G401.6 (cell line): Measurements from ENCODE around the gene TBC1D10A.
A peak's percentile ranks its signal among the peaks of the same experiment; 100 is the strongest.

Experiments used
- FAIRE-seq: peaks from 2 replicates; lab custom pipeline; 2012; peaks lifted over from hg19 to GRCh38; lab: Jason Lieb, UNC

The TBC1D10A gene

DNA sequence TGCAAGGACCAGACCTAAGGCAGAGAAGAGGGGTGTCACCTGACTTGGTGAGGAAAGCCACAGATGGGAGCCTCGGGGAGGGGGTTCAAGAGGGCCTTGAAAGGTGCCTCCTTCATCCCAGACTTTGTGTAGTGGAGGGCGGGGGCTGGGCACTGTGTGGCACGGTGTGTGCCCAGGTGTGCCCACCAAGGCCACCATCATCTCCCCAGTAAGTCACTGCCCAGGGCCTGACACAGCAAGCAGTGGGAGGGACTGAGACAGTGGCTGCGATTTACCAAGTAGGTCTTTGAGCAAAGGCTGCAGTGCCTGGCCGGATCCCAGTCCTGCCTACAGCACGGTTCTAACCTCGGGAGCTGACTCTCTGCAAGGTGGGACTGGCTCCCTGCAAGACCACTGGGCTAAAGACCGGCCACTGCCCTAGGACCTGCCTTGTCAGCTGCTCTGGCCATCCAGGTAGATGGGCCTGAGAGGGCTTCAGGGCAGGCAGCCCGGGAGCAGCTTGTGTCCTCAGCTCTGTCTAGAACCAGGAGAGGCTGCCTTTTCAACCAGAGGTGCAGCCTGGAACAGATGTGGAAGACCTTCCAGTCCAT lies 61.5 kb downstream of the TBC1D10A start:
- FAIRE-seq: no peak

DNA sequence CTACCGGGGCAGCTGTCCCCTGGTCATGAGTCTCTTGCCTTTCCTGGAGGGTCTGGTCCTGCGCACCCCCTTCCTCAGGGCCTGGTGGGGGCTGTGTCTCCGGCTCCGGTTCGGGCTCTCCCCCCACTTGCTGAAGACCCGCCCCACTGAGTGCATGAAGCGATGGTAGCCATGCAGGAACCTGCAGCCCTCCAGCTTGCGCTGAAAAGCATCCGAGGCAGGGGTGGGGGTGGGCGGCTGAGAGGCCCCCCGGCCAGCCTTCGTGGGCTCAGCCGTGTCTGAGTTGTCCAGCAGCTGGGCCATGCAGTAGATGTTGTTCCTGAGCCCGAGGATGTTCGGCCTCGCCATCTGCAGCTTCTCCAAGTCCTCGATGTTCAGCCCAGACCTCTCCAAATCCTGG lies 62.9 kb downstream of the TBC1D10A start:
- no peak for FAIRE-seq

DNA sequence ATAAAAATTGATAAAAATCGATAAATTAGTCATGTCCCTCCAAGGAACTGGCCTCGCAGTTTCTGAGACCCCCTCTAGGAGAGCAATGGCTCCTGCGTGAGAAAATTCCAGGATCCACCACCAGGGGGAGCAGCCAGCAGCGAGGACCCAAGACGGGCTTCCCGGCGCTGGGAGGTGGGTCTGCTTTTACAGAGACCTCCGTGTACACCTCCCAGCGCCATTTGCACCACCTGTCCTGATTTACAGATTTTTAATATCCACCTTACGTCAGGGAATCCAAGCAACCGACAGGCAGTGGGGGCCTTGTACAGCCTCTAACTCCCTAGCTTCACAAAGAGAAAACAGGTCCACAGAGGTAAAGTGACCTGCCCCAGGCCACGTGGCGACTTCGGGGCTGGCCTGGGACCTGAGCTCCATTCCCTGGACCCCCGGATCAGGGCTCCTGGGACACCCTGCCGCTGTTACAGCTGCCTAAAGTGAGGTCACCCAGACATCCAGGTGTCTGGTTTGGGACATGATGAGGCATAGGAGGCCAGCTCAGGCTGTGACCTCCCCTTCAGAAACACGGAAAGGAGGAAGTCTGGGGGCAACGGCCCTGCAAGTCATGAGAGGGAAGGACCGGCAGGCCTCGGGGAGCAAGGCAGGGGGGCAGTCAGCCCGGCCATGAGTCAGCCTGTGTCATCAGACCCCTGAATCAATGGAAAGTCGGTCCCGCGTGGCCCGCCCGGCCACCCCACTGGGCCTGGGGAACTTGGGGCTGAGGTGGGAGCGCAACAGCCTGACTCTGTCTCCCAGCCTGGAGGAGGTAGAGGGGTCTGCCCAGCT lies 63.6 kb downstream of the TBC1D10A start:
- peak; percentile 66 for FAIRE-seq

DNA sequence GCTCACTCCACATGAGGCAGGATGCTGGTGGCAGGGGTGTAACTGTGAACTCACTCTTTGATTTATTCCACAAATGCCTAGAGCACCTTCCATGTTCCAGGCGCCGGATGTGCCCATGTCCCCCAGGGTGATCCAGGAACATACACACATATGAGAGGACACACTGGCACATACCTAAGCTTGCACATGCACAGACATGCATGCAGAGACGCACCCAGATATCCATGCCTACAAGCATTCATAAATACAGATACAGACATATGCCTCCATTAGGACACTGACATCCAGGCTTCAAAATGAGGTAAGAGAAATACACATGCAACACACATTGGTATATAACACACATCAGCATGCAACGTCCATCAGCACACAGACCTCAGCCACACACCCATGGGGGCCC lies 64.6 kb downstream of the TBC1D10A start:
- FAIRE-seq: no peak

DNA sequence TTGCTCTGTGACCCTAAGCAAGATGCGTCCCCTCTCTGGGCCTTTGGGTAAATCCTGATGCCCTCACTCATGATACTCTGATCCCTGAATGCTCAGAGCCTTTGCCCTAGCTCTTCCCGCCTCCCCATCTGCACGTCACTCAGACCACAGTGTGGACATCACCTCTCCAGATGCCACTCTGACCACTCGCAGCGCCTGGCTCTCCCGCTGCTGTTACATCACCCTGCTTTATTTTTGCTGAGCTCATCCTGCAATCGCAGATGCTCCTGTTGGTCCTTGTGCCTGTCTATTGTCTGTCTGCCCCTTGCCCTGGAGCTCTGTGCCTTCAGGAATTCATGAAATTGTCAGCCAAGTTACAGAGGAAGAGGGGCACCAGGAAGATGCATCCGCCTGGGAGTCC lies 65.6 kb downstream of the TBC1D10A start:
- no peak for FAIRE-seq

DNA sequence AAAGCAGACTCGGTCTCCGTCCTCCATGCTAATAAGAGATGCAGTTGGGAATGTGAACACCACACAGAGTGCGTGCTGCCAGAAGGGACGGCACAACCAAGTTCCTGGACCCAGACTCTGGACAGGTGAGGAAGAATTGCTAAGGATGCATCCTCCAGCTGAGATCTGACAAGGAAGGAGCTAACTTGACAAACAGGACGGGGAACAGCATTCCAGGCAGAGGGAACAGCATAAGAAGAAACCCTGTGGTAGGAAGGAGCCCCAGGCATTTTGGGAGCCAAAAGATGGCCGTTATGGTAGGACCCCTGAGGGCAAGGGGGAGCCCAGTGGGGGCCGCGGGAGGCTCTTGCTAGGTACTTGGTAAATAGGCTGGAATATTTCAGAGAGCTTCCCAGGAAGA lies 66.1 kb downstream of the TBC1D10A start:
- FAIRE-seq: no peak

DNA sequence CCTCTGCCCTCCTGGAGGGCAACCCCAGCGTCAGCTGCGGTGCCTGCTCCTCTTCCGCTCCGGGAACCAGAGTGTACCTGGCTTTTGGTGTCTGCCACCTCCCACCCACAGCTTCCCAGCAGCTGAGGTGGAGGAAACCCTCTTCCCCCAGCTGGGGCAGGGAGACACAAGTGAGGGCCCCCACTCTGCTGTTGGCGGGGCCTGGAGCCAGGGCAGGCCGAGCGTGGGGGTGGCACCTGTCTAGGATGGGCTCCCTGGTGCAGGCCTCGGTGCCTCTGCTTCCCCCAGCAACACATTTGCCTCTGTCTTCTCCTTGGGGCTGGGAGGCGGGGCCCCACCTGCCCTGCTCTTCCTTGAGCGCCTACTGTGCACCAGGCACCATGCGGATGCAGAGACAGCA lies 66.5 kb downstream of the TBC1D10A start:
- FAIRE-seq: no peak

DNA sequence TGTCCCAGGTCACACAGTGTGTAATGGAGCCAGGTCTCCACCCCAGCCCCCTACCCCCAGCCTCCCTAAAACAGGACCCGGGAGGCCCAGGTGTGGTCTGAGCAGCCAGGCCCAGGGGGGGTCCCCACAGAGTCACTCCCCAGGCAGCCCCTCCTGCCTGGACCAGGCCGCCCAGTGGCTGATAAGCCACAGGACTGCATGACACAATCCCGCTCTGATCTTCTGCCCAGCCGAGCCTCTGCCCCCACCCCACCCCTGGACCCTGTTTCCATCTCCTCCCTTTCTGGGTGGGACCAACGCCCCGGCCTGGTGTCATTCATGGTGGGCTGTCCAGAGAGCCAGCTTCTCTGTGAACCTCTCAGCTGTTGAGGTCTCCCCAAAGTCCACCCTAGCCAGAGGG lies 72.4 kb downstream of the TBC1D10A start:
- FAIRE-seq: no peak

DNA sequence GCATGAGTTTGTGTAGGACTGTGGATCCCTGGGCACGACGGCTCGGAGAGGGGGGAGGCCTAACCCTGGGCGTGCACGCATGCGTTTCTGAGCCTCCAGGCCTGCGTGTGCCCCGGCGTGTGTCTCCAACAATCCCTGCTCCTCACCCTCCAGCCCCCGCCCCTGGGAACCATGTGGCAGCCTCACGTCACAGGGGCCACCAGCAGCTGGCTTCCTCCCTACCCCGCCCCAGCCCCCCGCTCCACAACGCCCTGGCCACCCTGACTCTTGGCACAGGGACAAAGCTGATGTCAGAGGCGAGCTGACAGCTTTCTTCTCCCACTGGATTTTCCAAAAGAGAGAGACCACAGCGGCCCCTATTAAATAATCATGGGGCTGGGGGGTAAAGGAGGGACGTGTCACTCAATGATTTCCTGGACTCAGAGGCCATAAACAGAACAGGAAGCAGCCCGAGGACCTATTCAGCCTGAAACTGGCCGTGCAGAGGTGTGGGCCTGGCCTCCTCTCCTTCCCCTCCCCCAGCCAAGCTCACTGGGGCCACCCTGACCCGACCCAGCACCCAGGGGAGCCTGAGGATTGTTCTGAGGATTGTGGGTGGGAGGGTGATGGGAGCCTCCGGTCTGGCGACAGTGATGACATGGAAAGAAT lies 73.4 kb downstream of the TBC1D10A start:
- no peak for FAIRE-seq

DNA sequence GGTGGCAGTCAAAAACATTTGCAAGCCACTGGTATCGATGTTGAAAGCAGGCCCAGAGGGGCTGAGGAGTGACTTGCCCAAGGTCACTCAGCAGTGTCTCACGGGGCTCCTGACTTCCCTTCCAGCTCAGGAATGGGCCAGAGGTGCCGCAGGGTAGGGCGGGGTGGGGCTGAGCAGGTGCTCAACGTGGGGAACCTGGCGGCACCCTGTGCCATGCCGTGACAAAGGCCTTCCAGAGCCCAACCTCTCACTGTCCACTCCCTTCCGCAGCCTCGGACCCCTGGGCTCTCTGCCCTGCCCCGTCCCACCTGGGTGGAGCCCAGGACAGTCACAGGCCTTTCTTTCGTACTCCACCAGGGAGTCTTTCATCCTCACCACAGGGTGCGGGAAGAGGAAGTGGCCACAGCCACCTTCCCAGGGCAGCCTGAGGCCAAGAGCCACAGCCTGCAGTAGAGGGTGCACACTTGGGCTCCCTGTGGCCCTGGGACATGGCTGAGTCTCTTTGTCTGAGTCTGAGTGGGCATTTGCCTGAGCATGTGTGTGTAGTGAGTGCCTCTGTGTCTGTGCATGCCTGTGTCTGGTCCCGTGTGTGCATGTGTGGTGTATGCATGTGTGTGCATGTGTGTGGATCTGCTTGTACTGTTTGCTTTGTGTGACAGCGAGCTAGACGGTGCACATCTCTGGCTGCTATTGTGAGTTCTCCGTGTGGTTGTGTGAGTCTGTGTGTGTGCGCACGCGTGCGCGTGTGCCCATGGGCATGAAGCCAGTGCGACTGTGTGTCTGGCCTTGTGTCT lies 74.1 kb downstream of the TBC1D10A start:
- no peak for FAIRE-seq

DNA sequence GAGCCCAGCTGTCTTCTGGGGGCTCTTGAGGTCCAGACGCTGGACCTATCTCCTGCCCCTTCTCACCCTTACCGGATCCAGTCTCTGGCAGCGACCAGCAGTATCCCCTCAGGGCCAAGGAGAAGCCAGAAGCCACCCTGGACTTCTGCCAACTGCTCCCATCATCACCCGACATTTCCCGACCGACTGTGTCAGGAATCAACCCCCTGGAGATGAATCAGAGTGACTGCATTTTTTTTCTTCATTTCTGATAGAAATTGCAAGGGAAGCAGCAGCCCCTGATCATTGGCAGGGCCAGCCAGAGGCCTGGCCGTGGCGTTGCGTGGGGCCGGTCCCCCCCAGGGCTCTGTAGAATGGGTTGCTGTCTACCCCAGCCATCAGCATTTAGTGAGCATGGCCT lies 75.0 kb downstream of the TBC1D10A start:
- no peak for FAIRE-seq

DNA sequence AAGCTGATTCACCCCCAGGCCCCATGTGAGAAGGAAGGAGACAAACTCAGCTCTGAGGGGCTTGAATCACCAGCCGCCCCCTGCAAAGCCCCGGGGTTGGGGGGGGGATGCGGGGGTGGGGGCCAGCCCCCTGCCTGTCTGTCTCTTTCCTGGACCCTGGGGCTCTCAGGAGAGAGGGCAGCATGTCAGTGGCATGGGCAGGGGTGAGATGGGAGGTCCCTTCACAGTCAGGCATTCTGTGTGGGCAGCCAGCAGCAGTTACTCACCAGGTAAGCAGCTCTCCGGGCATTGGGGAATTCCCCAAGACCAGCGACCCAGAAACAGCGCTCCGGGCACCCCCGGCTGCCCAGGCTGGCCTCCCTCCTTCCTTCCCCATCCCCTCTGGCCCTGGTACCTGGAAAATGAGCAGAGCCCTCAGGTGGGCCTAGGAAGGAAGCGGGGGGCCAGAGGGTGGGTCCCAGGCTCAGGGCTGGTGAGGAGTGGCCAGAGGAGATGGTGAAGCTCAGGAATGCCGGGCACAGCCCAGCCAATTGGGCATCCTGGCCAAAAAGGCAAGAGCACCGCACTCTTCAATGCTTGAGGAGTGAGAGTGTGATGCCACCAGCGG lies 76.0 kb downstream of the TBC1D10A start:
- FAIRE-seq: peak; percentile 11

DNA sequence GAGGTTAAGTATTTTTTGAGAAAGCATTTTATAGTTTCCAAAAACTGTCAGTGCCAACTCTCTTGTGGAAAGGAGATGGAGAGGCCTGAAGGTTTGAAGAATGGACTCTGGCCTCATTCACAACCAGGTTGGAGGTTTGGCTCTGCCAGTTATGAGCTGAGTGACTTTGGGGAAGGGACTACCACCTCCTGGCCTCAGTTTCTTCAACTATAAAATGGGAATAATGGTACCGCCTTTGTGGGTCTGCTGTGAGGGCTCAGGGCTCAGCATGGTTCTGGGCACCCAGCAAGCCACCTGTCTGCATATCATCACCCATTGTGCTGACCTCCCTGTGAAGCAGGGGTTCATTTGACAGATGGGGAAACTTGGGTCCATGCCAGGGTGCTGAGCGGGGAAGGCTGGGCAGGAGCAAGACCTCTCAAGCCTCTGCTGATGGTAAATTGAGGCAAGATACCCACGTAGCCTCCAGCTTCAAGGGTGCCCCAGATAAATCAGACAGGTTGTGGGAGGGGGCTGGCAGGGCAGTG lies 76.6 kb downstream of the TBC1D10A start:
- peak; percentile 53 for FAIRE-seq

DNA sequence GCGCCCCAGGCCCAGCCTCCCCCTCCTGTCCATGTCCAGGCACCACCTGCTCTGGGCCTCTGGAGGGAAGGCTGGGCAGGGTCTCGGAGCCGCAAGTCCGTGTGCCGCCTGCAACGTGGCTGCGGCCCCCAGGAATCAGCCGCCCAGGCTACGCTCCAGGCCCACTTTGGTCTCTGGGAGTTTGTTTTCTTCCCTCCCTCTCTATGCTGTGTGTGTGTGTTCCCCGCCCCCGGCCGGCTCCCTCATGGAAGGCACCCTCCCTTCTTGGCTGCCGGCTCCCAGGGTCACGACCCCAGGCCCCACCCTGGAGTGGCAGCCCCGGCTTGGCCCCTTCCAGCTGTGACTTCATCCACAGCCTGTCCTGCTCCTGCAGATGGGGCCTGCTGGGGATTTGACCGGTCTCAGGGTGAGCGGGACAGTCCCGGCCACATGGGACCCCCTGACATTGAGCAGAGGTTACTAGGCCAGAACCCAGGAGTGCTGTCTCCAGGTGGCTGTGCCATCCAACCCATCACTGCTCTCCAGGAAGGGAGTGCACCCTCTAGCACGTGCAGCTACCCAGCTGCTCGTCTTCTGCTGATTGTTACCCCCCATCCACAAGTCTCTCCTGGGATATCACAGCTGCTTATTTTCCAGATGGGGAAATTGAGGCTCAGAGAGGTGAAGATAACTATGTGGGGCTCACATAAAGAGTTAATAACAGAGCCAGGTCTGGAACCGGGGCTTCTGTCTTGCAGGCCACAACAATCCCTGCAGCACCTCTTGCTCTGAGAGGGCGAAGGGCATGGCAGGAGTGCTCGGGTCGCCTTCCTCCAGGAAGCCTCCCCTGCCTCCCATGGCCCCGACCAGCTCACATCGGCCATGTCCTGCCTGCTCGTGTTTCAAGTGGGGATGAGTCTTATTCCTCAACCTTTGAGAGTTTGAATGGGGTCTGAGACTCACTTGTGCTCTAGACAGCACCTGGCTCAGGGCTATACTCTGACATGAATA lies 77.4 kb downstream of the TBC1D10A start:
- no peak for FAIRE-seq

DNA sequence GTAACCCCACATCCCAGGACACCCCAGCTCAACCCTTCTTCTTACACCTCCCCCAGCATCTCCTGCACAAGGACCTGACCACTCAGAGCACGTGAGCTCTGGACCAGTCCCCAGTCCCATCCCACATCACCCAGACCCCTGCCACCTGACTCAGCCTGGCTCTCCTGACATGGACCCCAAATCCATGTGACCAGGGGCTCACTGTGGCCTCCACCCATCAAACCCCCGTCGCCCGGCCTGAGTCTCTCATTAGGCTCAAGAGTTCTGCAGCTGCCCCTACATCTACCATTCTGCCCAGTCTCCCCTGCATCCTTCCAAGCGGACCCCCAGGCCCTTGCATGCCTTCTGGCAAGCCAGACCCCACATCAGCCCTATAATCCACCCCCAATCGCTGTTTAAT lies 78.3 kb downstream of the TBC1D10A start:
- FAIRE-seq: no peak

DNA sequence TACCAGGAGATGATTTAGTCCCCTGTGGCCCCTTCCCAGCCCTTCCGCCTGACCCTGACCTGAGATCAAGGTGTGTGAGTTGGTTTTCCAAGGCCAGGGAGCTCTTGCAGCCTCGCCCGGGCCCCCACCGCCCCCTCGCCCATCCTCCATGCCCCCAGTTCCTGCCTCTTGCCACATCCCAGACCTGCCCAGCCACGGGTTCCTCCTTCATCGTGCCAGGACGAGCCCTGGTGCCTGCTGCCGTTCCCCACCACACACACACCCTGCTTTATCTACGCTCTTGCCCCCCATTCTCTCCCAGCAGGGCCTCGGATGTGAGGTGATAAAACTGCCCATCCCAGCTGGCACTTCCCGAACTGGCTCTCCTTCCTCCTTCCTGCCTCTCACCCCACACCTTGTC lies 78.8 kb downstream of the TBC1D10A start:
- no peak for FAIRE-seq

DNA sequence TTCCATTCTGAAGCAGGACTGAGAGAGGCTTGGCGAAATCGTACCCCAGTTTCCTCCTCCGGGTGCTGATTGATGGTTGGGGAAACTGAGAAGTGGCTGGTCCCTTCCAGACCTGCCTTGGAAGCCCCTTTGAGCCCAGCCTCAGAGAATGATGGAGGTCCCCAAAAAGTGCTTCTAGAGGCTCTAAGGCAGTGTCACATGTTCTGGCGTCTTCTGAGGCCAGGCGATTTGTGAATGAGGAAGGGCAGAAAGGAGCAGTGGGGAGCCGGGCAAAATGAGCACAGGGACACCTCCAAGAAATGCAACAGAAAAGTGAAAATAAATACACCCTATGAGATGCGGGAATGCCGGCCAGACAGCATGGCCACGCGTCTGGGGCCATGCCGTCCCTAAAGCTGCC lies 79.2 kb downstream of the TBC1D10A start:
- no peak for FAIRE-seq

DNA sequence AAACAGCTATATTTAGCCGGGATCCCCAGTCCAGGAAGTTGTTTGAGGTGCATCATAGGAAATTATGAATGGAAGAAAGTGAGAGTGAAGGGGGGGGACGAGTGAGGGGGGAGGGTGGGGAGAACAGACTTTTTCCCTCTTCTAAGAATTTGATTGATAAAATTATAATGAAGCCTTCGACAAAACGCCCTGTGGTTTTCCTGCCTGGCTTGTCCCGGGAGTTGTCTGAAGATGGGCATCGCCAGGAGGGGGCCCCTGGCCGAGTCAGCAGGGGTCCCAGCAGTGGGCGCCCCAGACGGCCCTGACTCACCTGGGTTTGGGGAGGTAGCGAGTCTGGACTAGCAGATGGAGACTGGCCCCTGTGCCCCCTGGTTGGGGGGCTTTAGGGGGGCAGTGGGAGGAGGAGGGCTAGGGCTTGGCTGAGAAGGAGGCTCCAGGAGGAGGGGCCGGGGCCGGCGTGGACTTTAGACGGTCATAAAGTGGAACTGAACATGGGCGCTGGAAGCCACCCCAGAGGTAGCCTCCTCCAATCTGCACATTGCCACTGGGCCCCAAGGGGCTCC lies 79.8 kb downstream of the TBC1D10A start:
- peak; percentile 76 for FAIRE-seq

DNA sequence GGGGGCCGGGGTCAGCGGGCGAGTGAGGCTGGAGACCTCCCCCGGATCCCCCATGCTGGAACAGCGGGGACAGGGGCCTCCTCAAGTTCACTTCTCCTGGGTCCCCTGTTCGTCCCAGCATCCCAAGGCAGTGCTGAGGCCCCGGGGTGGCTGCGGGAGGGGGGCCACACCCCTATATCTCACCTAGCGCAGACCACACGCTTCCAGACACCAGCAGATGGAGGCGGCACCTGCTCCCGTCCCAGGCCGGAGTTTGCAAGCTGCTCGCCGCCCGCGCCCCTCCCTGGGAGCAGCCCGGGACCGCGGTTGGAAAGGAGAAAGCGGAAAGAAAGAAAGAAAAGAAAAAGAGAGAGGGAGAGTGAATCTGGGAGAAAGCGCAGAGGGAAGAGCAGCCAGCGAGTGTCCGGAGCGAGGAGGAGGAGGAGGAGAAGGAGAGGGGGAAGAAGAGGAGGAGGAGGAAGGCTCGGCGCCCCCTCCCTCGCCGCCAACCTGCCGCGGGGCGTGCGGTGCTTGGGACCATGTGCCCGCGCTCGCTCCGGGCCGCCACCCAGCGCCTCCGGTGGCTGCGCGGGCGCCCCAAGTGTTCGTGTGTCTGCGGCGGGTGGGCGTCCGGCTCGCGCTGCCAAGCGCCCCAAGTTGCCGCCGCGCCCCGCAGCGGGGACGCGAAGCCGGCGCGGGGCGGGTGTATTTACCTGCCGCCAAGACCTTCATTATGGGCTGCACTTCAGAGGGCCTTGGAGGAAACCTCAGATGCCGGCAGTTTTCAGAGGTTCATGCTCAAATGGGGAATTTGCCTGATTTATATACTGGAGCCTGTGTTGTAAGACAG lies 80.5 kb downstream of the TBC1D10A start, which contains the start of gene LIF:
TSS of gene LIF (minus strand) at position 775 of the 829 bp plus-strand sequence. CDS start at position 711, 64 bp downstream.
- FAIRE-seq: no peak
